Measurements from ENCODE around the gene SLX9.

Gene SLX9

GRCh38 chr21:44939532-44940115, at the start of gene SLX9:
Gene SLX9 (plus strand): TSS chr21:44940029. CDS start chr21:44940058, 29 bp downstream.
- TF ChIP-seq CTCF (IDR thresholded peaks at IDR 0.05; ENCODE audit: borderline replicate concordance, extremely low read depth, low read length, poor library complexity, severe bottlenecking) (no peak), EZH2 (IDR thresholded peaks at IDR 0.05; ENCODE audit: borderline replicate concordance, low read depth, low read length, severe bottlenecking) (no peak)
- Histone ChIP-seq H3K4me3 (ENCODE audit: low read depth in 1 of 2, low read length in 2 of 2) (peak within 1 kb of the TSS; percentile 73 to 97), H3K36me3 (ENCODE audit: insufficient read depth, low read length) (peaks cover 33% of the 10 kb centered on the region), H3K9me3 (ENCODE audit: insufficient read depth, low read length, severe bottlenecking) (no peaks in the 10 kb centered on the region), H3K4me1 (ENCODE audit: insufficient read depth, low read length) (peaks cover 42% of the 10 kb centered on the region), H3K27me3 (ENCODE audit: insufficient read depth, low read length, poor library complexity) (no peaks in the 10 kb centered on the region), H3K9ac (ENCODE audit: low read depth, low read length) (peak within 1 kb of the TSS; percentile 79), H2AFZ (ENCODE audit: low read depth, low read length) (peak within 1 kb of the TSS; percentile 97), H3K27ac (ENCODE audit: low read length) (peak within 1 kb of the TSS; percentile 91), H4K20me1 (ENCODE audit: insufficient read depth, low read length) (peaks cover 36% of the 10 kb centered on the region), H3K4me2 (ENCODE audit: insufficient read depth, low read length) (peak within 1 kb of the TSS; percentile 80), H3K79me2 (ENCODE audit: insufficient read depth, low read length) (peaks cover 58% of the 10 kb centered on the region)
- peak; percentile 87 for DNase-seq
- ATAC-seq (ENCODE audit: insufficient read depth, low read depth): peak; percentile 94

GRCh38 chr21:44890338-44890931, 49.4 kb upstream of the SLX9 start:
- Histone ChIP-seq H3K27me3 (ENCODE audit: insufficient read depth, low read length, poor library complexity) (no peaks in the 10 kb centered on the region), H3K27ac (ENCODE audit: low read length) (no peak overlapping the region), H3K4me1 (ENCODE audit: insufficient read depth, low read length) (no peaks in the 10 kb centered on the region), H4K20me1 (ENCODE audit: insufficient read depth, low read length) (peaks cover 11% of the 10 kb centered on the region; the same call in 1 of the 2 replicates), H3K9ac (ENCODE audit: low read depth, low read length) (no peak overlapping the region), H3K36me3 (ENCODE audit: insufficient read depth, low read length) (peaks cover 66% of the 10 kb centered on the region), H3K4me2 (ENCODE audit: insufficient read depth, low read length) (no peak overlapping the region), H3K79me2 (ENCODE audit: insufficient read depth, low read length) (no peaks in the 10 kb centered on the region), H3K9me3 (ENCODE audit: insufficient read depth, low read length, severe bottlenecking) (no peaks in the 10 kb centered on the region), H2AFZ (ENCODE audit: low read depth, low read length) (no peak overlapping the region), H3K4me3 (ENCODE audit: low read depth in 1 of 2, low read length in 2 of 2) (no peak overlapping the region)
- no peak for ATAC-seq (ENCODE audit: insufficient read depth, low read depth)
- TF ChIP-seq CTCF (IDR thresholded peaks at IDR 0.05; ENCODE audit: borderline replicate concordance, extremely low read depth, low read length, poor library complexity, severe bottlenecking): no peak
- no peak for TF ChIP-seq EZH2 (IDR thresholded peaks at IDR 0.05; ENCODE audit: borderline replicate concordance, low read depth, low read length, severe bottlenecking)
- DNase-seq: no peak

- Histone ChIP-seq H3K9me3 (ENCODE audit: insufficient read depth, low read length, severe bottlenecking) (no peaks in the 10 kb centered on the region), H3K79me2 (ENCODE audit: insufficient read depth, low read length) (no peaks in the 10 kb centered on the region), H3K4me1 (ENCODE audit: insufficient read depth, low read length) (no peaks in the 10 kb centered on the region), H3K9ac (ENCODE audit: low read depth, low read length) (no peak overlapping the region), H4K20me1 (ENCODE audit: insufficient read depth, low read length) (peaks cover 11% of the 10 kb centered on the region; the same call in 1 of the 2 replicates), H3K4me2 (ENCODE audit: insufficient read depth, low read length) (no peak overlapping the region), H3K4me3 (ENCODE audit: low read depth in 1 of 2, low read length in 2 of 2) (no peak overlapping the region), H3K27me3 (ENCODE audit: insufficient read depth, low read length, poor library complexity) (no peaks in the 10 kb centered on the region), H3K36me3 (ENCODE audit: insufficient read depth, low read length) (peaks cover 63% of the 10 kb centered on the region), H3K27ac (ENCODE audit: low read length) (no peak overlapping the region), H2AFZ (ENCODE audit: low read depth, low read length) (no peak overlapping the region)
- DNase-seq: no peak
- TF ChIP-seq CTCF (IDR thresholded peaks at IDR 0.05; ENCODE audit: borderline replicate concordance, extremely low read depth, low read length, poor library complexity, severe bottlenecking) (no peak), EZH2 (IDR thresholded peaks at IDR 0.05; ENCODE audit: borderline replicate concordance, low read depth, low read length, severe bottlenecking) (no peak)
- no peak for ATAC-seq (ENCODE audit: insufficient read depth, low read depth)
Observed at GRCh38 chr21:44890961-44891541, 48.8 kb upstream of the SLX9 start.

All from DND-41 (cell line).